Measurements from ENCODE around the gene MIXL1. TPM values are rescaled to one million over a fixed set of nuclear protein-coding genes. Genes with fewer than 3 reads are reported as not detected.
A peak's percentile ranks its signal among the peaks of the same experiment; 100 is the strongest.

The MIXL1 gene
- 0.28 TPM for polyA plus RNA-seq
- long read RNA-seq, donor 1, result 0 reads
- long read RNA-seq, donor 2, result 0 reads
- long read RNA-seq, donor 3, result 0 reads
- long read RNA-seq, donor 4, result 0 reads
- long read RNA-seq, donor 5, result 0 reads
- long read RNA-seq, donor 6, result 0 reads
- long read RNA-seq, donor 7, result 0 reads
- long read RNA-seq, donor 8, result 0 reads
- long read RNA-seq, donor 9, partial matches to known transcripts, result 0 of 1 reads
- long read RNA-seq, donor 9, other reads (novel, unspliced or antisense), result 0 of 1 reads
- long read RNA-seq, donor 10, result 0 reads
- long read RNA-seq, donor 11, result 0 reads

DNA sequence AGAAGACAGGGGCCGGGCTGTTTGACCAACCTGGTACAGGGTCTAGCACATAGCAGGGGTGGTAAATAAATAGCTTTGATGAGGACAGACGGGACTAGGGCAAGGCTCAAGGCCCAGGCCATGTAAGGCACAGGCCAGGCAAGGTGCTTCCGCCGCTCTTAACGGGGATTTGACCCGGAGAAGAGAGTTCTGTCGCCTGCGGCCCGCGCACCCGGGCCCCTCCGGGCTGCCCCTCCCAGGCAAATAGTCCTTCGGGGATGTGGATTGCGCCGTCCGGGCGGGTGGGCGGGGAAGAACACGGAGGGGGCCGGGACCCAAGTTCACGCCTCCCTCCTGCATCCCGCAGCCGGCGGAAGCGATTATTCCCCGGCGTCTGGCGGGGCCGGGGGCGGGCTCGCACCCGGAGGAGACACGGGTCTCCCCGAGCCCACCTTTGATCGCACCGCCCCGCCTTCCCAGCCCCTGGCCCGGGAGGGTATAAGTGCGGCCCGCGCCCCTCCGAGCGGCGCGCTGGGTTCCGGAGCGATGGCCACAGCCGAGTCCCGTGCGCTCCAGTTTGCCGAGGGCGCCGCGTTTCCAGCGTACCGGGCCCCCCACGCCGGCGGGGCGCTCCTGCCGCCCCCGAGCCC is at the start of gene MIXL1:
Gene MIXL1 (plus strand): TSS at position 508 of the 629 bp plus-strand sequence. CDS start 18 bp downstream, at position 526.
- no peak for DNase-seq
- H3K4me3 ChIP-seq (ENCODE audit: low read length), result peak within 1 kb of the TSS; percentile 35
- peaks cover 22% of the 10 kb centered on the region for H3K27me3 ChIP-seq (ENCODE audit: control insufficient read depth, insufficient read depth, low read length)
- no peak within 1 kb of the TSS for H3K27ac ChIP-seq (ENCODE audit: low read length)
- H3K9me3 ChIP-seq (ENCODE audit: control insufficient read depth, low read depth, low read length), result peaks cover 5% of the 10 kb centered on the region
- no CpG with 5 or more reads among the region's 62 CpGs for WGBS (ENCODE audit: insufficient coverage, low lambda C conversion rate)
- no peaks in the 10 kb centered on the region for H3K4me1 ChIP-seq (ENCODE audit: control insufficient read depth, insufficient read depth, low read length)
- H3K36me3 ChIP-seq (ENCODE audit: control insufficient read depth, insufficient read depth, low read length), result no peaks in the 10 kb centered on the region

DNA sequence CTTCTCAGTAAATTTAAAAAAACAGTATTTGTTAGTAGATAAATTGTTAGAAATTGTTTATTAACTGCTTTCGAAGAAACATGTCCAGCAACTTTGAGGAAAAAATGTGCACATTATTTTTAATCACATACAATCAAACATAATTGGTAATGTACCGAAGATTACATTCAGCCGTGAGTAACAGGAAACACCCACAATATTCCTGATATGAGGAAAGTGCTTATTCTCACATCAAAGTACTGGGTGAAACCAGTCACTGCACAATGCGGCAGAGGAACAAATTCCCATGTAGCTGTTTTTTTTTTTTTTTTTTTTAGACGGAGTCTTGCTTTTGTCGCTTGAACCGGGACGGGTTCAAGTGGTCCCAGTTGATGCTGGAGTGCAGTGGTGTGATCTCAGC is 46.6 kb upstream of the MIXL1 start:
- no peak overlapping the region for H3K4me3 ChIP-seq (ENCODE audit: low read length)
- WGBS (ENCODE audit: insufficient coverage, low lambda C conversion rate), result 100% methylated on average over 1 of the region's 8 CpGs
- peaks cover 3% of the 10 kb centered on the region for H3K4me1 ChIP-seq (ENCODE audit: control insufficient read depth, insufficient read depth, low read length)
- H3K36me3 ChIP-seq (ENCODE audit: control insufficient read depth, insufficient read depth, low read length), result peaks cover 13% of the 10 kb centered on the region
- H3K9me3 ChIP-seq (ENCODE audit: control insufficient read depth, low read depth, low read length), result no peaks in the 10 kb centered on the region
- no peaks in the 10 kb centered on the region for H3K27me3 ChIP-seq (ENCODE audit: control insufficient read depth, insufficient read depth, low read length)
- no peak for DNase-seq
- H3K27ac ChIP-seq (ENCODE audit: low read length), result no peak overlapping the region

DNA sequence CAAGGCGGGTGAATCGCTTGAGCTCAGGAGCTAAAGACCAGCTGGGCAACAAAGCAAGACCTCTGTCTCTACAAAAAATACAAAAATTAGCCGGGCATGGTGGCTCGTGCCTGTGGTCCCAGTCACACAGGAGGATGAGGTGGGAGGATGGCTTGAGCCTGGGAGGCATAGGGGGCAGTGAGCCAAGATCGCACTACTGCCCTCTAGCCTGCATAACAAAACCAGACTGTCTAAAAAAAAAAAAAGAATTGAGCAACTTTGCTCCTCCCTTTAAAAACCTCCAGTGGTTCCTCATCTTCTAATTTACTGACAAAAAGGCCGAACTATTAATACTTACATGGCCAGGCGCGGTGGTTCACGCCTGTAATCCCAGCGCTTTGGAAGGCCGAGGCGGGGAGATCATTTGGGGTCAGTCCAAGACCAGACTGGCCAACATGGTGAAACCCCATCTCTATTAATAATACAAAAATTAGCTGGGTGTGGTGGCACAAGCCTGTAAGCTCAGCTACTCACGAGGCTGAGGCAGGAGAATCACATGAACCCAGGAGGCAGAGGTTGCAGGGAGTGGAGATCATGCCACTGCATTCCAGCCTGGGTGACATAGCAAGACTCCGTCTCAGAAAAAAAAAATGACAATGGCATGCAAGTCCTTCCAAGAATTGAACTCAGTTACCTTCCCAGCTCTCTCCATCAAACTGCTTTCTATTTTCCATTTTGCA is 41.3 kb upstream of the MIXL1 start:
- no CpG with 5 or more reads among the region's 14 CpGs for WGBS (ENCODE audit: insufficient coverage, low lambda C conversion rate)
- H3K36me3 ChIP-seq (ENCODE audit: control insufficient read depth, insufficient read depth, low read length), result peaks cover 7% of the 10 kb centered on the region
- peaks cover 15% of the 10 kb centered on the region for H3K4me1 ChIP-seq (ENCODE audit: control insufficient read depth, insufficient read depth, low read length)
- DNase-seq, result peak; percentile 35 to 68
- H3K4me3 ChIP-seq (ENCODE audit: low read length), result no peak overlapping the region
- H3K9me3 ChIP-seq (ENCODE audit: control insufficient read depth, low read depth, low read length), result no peaks in the 10 kb centered on the region
- H3K27me3 ChIP-seq (ENCODE audit: control insufficient read depth, insufficient read depth, low read length), result no peaks in the 10 kb centered on the region
- H3K27ac ChIP-seq (ENCODE audit: low read length), result peak overlapping the region; percentile 75

DNA sequence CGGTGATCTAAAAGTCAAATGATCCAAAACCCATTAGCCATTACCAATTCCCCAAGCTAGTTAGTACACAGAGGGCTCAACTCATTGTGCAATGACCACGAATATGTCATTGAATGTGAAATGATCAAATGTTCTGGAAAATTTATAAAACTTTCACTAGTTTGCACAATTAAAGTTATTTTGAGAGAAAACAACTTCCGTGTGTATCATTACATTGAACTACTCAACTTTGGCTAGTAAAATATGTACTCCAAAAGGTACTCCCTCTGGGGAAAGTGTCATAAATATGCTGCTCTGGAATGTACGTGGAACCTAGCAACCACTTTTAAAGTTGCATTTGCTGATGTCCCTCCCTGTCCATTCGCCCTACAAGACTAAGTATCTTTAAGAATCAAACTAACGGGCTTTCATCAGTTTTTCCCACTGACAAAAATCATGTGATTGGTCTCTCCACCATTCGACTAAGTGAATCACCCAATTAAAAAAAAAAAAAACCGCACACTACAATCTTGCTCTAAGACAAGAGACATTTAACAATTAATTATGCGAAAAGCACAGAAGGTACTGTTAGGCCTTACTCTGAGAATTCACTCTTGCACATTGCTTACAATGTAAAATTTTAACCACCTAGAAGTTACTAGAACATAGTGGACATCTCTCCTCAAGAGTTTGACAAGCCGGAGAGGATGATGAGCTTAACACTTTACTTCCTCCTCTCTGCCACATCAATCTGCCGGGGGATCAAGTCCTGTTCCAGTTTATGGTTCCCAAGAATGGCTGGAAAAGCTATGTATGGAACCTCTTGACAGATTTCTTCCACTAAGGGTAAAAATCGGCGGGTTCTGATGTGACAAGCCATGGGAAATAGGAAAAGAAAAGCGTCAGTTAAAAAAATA is 38.1 kb upstream of the MIXL1 start:
- Histone ChIP-seq H3K36me3 (ENCODE audit: control insufficient read depth, insufficient read depth, low read length) (peaks cover 5% of the 10 kb centered on the region), H3K4me3 (ENCODE audit: low read length) (peak overlapping the region; percentile 74), H3K9me3 (ENCODE audit: control insufficient read depth, low read depth, low read length) (no peaks in the 10 kb centered on the region), H3K27me3 (ENCODE audit: control insufficient read depth, insufficient read depth, low read length) (no peaks in the 10 kb centered on the region), H3K4me1 (ENCODE audit: control insufficient read depth, insufficient read depth, low read length) (peaks cover 15% of the 10 kb centered on the region), H3K27ac (ENCODE audit: low read length) (peak overlapping the region; percentile 89)
- peak; percentile 5 to 27 for DNase-seq
- 86% methylated on average over 1 of the region's 14 CpGs for WGBS (ENCODE audit: insufficient coverage, low lambda C conversion rate)

DNA sequence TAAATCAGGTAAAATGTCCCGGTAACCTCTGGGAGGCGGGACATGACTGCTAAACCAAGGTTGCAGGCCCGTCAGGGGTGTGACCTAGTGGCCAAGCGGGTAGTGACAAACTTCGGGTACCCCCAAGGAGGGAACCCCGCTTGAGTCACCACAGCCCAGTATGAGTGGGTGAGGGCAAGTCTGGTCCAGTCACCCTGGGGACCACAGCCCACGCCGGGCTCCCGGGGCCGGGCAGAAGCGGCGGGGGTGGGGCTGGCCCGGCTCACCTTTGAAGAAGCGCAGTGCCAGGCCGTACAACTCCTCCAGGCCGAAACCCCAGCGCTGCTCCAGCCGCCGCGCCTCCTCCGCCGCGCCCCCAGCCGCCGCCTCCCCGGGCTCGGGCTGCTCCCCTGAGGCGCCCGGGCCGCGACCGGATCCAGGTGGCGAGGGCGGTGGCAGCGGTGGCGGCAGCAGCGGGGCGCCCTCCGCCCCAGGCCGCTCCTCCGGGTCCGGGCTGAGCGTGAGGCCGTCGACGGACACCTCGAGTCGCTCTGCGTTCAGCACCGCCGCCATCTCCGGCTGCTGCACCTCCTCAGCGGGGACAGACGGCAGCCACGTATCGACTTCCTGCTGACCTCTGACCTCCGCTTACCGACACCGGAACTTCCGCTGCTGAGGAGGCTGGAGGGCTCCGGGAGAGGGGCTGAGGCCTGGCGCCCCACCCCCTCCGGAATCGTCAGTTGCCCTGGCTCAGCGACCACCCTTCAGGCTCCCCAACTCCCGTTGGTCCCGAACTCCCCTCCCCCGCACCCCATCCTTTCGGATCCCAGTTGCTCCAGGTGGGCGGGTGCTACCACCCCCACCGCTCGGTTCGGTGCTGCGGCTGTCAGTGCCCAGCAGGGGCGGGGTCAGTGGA is 37.1 kb upstream of the MIXL1 start, which contains the start of gene ACBD3:
Gene ACBD3 (minus strand): TSS at position 618 of the 895 bp plus-strand sequence. CDS start 66 bp downstream, at position 552.
- Histone ChIP-seq H3K9me3 (ENCODE audit: control insufficient read depth, low read depth, low read length) (no peaks in the 10 kb centered on the region), H3K27me3 (ENCODE audit: control insufficient read depth, insufficient read depth, low read length) (no peaks in the 10 kb centered on the region), H3K4me1 (ENCODE audit: control insufficient read depth, insufficient read depth, low read length) (peaks cover 15% of the 10 kb centered on the region), H3K4me3 (ENCODE audit: low read length) (peak within 1 kb of the TSS; percentile 74), H3K27ac (ENCODE audit: low read length) (peak within 1 kb of the TSS; percentile 89), H3K36me3 (ENCODE audit: control insufficient read depth, insufficient read depth, low read length) (peaks cover 4% of the 10 kb centered on the region)
- peak; percentile 89 to 95 for DNase-seq
- no CpG with 5 or more reads among the region's 75 CpGs for WGBS (ENCODE audit: insufficient coverage, low lambda C conversion rate)

DNA sequence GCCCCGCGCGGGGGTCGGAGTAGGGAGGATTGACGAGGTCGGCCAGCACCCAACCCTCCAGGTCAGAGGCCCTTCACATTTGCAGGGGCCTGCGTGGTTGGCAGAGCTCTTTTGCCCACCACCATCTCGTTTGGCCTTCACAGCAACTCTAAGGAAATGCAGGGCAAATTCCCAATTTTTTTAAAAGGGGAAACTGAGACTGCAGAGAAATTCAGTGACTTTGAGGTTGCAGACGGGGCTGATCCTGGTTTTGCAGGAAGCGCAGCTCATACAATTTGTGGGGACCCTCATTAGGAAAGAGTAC is 36.5 kb upstream of the MIXL1 start:
- peaks cover 10% of the 10 kb centered on the region for H3K4me1 ChIP-seq (ENCODE audit: control insufficient read depth, insufficient read depth, low read length)
- peak overlapping the region; percentile 74 for H3K4me3 ChIP-seq (ENCODE audit: low read length)
- DNase-seq, result peak in 1 of 2 donors; percentile 5
- H3K27ac ChIP-seq (ENCODE audit: low read length), result peak overlapping the region; percentile 89
- WGBS (ENCODE audit: insufficient coverage, low lambda C conversion rate), result 63% methylated on average over 2 of the region's 10 CpGs
- no peaks in the 10 kb centered on the region for H3K27me3 ChIP-seq (ENCODE audit: control insufficient read depth, insufficient read depth, low read length)
- H3K36me3 ChIP-seq (ENCODE audit: control insufficient read depth, insufficient read depth, low read length), result no peaks in the 10 kb centered on the region
- no peaks in the 10 kb centered on the region for H3K9me3 ChIP-seq (ENCODE audit: control insufficient read depth, low read depth, low read length)

DNA sequence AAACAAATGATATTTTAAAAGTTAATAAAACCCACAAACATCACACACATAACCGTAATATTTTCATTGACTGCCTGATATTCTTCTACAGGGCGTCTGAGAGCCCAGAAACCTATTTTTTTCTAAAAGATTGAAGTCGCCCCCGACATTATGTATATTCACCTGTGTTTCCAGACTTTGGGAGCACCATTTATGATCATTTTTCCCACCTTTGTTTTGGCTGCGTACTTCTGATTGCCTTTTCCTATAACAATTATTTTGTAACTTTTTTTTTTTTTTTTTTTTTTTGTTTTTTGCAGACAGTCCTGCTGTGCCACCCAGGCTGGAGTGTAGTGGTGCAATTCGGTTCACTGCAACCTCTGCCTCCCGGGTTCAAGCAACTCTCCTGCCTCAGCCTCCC is 36.1 kb upstream of the MIXL1 start:
- WGBS (ENCODE audit: insufficient coverage, low lambda C conversion rate), result 93% methylated on average over 5 of the region's 7 CpGs
- Histone ChIP-seq H3K4me1 (ENCODE audit: control insufficient read depth, insufficient read depth, low read length) (peaks cover 9% of the 10 kb centered on the region), H3K4me3 (ENCODE audit: low read length) (no peak overlapping the region), H3K36me3 (ENCODE audit: control insufficient read depth, insufficient read depth, low read length) (no peaks in the 10 kb centered on the region), H3K27me3 (ENCODE audit: control insufficient read depth, insufficient read depth, low read length) (no peaks in the 10 kb centered on the region), H3K27ac (ENCODE audit: low read length) (peak overlapping the region; percentile 89), H3K9me3 (ENCODE audit: control insufficient read depth, low read depth, low read length) (no peaks in the 10 kb centered on the region)
- DNase-seq, result no peak

DNA sequence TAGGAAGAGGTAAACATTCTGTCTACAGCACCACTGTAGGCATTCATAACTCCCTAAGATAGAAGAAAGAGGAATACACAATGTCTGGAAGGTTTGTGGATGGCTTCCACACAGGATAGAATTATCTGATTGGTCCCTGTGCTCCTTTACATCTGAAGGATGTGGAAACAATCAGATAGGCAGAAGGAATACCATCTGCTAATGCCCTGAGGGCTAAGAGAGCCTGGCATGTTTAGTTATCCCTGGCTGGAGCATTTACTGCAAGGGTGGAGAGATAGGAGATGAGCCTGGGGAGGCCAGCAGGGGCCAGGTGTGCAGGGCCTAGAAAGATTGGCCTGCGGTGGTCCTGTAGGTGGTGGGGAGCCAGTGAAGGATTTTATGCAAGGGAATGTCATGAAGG is 28.3 kb upstream of the MIXL1 start:
- H3K4me1 ChIP-seq (ENCODE audit: control insufficient read depth, insufficient read depth, low read length), result peaks cover 3% of the 10 kb centered on the region
- H3K9me3 ChIP-seq (ENCODE audit: control insufficient read depth, low read depth, low read length), result no peaks in the 10 kb centered on the region
- no peak overlapping the region for H3K4me3 ChIP-seq (ENCODE audit: low read length)
- no peaks in the 10 kb centered on the region for H3K27me3 ChIP-seq (ENCODE audit: control insufficient read depth, insufficient read depth, low read length)
- WGBS (ENCODE audit: insufficient coverage, low lambda C conversion rate), result no CpG with 5 or more reads among the region's 1 CpG
- H3K36me3 ChIP-seq (ENCODE audit: control insufficient read depth, insufficient read depth, low read length), result no peaks in the 10 kb centered on the region
- H3K27ac ChIP-seq (ENCODE audit: low read length), result no peak overlapping the region
- no peak for DNase-seq

DNA sequence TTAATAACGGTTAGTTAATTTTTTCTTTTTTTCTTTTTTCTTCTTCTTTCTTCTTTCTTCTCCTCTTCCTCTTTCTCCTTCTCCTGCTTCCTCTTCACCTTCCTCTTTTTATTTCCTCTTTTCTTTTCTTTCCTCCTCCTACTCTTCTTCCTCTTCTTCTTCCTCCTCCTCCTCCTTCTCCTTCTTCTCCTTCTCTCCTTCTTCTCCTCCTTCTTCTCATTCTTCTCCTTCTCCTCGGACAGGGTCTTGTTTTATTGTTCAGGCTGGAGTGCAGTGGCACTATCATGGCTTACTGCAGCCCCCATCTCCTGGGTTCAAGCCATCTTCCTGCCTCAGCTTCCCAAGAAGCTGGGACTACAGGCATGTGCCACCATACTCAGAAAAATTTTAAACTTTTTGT is 23.5 kb upstream of the MIXL1 start:
- H3K4me1 ChIP-seq (ENCODE audit: control insufficient read depth, insufficient read depth, low read length), result peaks cover 3% of the 10 kb centered on the region
- no peaks in the 10 kb centered on the region for H3K27me3 ChIP-seq (ENCODE audit: control insufficient read depth, insufficient read depth, low read length)
- H3K9me3 ChIP-seq (ENCODE audit: control insufficient read depth, low read depth, low read length), result no peaks in the 10 kb centered on the region
- DNase-seq, result no peak
- no peak overlapping the region for H3K4me3 ChIP-seq (ENCODE audit: low read length)
- 88% methylated on average over 2 of the region's 2 CpGs for WGBS (ENCODE audit: insufficient coverage, low lambda C conversion rate)
- H3K27ac ChIP-seq (ENCODE audit: low read length), result no peak overlapping the region
- no peaks in the 10 kb centered on the region for H3K36me3 ChIP-seq (ENCODE audit: control insufficient read depth, insufficient read depth, low read length)

Measured in large intestine (tissue), 12 donors.